GM04504 (cell line): ENCODE measurements around the gene PTPRN2.
"Not testable (repeated sequence)": the region's sequence is repeated elsewhere in the genome, so short reads cannot be mapped to it uniquely, and the experiment has no call there.

ENCODE experiments used
- DNase-seq: peaks from one replicate; pipeline ENCODE4 v3.0.0-alpha.2; 2012; ENCODE audit warnings: low read depth

Gene PTPRN2

DNA sequence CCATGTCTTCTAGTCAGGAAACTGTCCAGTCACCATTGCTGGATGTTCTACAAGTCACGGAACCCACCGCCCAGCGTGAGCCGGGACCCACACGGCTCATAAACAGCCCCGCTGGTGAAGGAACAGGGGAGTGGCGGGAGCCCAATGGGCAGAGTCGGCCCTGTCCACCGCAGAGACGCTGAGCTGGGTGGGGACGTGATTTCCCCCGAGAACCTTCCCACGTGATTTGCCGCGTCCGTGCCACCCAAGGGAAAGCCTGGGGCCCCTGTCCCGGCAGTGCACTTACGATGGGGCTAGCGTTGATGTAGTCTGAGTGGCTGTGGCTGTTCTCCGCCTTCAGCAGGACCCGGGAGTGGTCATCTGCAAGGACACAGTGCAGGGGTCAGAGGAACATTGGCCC, 983.9 kb downstream of the PTPRN2 start:
- no peak for DNase-seq

DNA sequence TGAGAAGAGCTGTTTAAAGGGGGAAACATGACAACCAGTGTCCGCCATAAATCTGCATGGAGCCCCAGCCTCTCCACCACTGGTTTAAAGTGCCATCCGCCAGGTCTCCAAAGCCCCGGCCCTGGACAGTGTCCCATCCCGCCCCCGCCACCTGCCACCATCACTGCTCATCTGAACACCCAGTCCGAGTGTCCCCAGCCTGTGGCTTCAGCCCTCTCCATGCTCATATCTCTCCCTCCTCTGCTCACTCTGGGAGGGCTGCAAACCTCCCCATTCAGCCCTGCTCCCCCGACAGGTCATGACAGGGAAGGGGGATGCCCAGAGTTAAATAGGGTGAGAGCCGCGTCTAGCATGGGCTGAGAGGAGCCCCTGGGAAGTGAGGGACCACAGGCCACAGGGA, 984.6 kb downstream of the PTPRN2 start:
- DNase-seq: no peak

DNA sequence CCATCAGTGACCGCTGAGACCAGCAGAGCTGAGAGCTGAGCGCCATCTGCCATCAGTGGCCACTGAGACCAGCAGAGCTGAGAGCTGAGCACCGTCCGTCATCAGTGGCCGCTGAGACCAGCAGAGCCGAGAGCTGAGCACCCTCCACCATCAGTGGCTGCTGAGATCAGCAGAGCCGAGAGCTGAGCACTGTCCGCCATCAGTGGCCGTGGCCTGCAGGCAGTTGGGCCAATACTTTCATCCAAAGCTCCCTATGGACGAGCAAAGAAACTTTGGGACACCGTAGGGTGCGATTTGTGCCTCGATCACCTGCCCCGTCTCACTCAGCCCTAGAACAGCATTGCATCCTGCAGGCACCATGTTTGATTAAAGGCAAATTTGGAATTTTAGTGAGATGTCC, 985.0 kb downstream of the PTPRN2 start:
- no peak for DNase-seq

DNA sequence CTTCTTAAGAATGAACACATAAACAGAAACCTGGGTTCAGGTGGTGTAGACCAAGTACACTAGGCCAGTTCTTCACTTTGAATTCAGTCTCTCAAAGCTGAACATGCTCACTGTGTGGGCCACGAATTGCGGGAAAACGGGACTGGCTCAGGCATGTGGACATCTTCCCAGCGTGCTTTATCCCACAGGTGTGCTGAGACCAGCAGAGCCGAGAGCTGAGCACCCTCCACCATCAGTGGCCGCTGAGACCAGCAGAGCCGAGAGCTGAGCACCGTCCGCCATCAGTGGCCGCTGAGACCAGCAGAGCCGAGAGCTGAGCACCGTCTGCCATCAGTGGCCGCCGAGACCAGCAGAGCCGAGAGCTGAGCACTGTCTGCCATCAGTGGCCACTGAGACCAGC, 985.5 kb downstream of the PTPRN2 start:
- DNase-seq: no peak

DNA sequence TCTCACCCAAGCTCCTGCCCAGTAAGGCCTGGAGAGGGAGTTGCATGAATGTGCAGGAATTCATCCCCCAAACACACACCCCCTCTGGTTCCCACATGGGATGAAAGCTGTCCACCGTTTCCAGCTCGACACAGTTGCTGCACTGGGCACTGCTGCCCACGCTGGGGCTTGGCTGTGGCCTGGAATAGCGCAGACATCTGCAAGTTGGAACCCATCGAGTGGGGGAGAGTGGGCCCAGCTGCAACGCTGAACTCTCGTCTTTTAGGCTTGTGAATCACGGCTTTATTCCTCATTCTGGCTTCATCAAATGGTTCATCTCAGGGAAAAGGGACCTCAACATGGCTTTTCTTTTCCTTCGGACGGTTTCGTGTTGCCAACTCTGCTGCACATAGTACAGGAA, 986.1 kb downstream of the PTPRN2 start:
- DNase-seq: no peak

DNA sequence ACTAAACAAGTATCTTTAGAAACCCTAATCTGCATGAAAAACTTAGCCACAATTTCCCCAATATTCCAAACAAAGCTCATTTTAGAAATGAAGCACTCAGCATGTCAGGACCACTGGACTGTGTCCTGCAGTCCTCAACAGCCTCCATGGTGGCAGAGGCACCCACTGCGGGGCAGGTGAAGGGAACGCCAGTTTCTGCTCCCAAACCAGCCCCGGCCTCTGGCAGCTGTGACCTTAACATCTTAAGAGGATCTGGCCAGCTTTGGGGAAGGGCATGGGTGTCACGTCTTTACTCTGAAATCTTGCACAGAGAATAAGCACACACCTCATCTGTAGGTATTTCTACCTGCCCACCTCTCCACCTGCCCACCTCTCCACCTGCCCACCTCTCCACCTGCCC, 988.1 kb downstream of the PTPRN2 start:
- no peak for DNase-seq

DNA sequence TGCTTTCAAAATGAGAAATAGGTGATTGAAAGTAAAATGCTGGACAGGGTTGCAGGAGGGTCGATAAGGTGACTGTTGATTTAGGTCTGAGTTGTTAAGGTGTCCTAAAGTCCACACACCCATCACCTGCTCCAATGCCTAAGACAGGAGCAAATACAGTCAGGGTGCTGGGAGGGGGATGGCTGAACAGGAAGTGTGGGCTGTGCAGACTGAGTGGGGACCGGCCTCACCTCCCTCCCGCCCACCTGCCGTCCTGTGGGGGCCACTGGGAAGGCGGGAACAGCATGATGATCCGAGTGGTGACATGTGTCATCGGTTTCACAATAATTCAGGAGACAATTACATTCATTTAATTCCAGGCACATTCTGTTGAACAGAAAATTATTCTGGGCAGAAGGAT, 990.1 kb downstream of the PTPRN2 start:
- no peak for DNase-seq

DNA sequence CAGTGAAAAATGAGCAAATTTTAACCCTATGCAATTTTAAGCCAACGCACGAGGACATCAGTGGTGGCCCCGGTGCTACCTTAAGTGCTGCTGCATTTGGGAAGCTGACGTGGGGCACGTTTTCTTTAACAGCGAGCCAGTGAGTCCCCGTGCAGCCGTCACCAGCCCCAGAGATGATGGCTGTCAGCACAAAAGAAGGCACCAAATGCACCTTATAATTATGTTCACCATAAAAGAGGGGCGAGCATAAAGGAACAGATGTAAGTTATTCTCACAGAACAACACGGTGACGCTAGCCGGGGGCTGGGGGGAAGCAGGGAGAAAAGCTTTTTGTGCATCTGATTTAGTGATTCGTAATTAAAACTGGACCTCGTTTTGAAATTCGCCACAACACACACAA, 990.7 kb downstream of the PTPRN2 start:
- DNase-seq: no peak

DNA sequence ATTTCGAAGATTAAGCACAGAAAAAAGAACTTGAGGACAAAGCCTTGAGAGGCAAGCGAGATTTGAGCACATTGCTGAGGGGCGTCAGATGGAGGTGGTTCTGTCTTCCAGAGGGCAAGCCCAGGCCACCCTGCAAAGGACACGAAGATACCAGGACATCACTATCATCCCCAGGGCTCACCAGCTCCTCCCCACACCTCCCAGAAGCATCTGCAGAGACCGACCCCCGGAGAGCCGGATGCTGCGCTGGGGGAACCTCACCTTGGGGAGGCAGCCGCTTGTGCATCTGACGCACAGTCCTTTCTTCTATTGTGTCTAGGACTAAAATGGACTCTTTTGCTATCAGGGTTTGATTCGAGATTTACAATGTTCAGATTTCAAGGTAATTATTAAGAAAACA, 991.2 kb downstream of the PTPRN2 start:
- DNase-seq: no peak

DNA sequence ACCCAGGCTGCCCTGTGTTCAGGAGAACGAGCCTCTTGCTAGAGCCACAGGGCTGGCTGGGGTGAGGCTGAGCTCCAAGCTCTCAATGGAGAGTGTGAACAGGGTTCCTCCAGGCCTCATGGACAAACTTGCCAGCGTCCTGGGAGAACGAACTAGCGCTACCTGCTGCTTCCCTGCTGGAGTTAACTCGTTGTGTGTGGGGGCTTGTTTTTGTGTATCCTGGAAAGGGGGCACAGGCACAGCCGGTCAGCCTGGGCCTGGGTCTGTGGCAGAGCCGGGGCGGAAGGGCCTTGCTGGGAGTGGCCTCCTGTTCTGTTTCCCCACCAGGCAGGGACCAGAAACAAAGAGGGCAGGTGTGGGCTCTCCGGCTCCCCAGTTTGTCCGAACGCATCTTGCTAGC, 991.6 kb downstream of the PTPRN2 start:
- no peak for DNase-seq

DNA sequence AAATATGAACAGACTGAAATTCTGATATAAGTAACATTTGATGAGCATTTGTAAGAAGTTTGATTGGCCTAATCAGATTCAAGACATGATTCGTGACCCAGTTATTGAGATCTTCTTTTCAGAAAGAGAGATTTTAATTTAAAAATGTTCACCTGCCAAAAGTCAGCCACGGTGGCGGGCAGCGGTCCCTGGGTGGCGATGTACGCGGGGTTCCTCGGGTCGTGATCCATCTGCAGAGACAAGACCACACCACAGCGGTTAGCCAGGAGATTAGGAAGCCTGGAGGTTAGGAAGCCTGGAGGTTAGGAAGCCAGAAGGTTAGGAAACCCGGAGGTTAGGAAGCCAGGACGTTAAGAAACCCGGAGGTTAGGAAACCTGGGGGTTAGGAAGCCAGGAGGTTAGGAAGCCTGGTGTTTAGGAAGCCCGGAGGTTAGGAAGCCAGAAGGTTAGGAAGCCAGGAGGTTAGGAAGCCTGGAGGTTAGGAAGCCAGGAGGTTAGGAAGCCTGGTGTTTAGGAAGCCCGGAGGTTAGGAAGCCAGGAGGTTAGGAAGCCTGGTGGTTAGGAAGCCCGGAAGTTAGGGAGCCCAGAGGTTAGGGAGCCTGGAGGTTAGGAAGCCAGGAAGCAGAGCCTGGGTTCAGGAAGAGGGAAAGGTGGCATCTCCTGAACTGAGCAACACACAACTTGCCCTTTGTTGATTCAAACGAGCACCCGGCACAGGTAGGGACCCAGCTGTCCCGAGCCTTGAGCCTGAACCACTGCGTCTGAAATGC, 992.4 kb downstream of the PTPRN2 start:
- DNase-seq: no peak

DNA sequence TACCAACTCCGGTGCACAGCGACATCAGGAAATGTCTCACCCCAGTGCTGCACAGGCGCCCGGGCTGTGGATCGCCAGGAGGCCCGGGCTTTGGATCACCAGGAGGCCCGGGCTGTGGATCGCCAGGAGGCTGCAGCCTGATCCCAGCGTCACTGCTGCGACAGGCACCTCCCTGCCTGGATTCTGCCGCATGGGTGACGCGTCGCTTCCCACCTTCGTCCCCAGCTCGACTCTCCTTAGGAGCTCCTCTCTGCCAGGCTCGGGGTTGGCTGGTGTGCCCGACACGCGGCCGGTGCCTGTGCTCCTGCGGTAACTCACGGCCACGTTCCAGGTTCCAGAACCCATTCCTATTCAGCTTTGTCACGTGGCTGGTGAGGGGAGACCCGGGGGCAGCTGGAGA, 993.3 kb downstream of the PTPRN2 start:
- DNase-seq: no peak

DNA sequence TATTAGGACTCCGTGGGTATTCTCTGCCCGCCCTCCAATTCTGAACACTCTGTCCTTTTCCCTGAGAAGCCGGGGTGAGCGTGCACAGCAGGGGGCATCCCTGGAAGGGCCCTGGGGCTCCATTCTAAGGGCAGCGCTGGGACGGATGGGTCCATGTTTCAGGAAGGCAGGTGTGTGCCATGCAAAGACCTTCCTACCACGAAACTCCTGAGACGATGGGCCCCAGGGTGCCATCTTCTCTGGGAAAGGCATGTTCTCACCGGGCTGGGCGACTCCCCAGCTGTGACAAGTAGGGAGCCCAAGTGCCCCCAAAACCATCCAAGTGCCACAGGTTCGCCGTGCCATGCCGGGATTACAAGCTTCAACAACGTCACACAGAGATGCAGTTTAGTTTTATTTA, 994.1 kb downstream of the PTPRN2 start:
- DNase-seq: no peak

DNA sequence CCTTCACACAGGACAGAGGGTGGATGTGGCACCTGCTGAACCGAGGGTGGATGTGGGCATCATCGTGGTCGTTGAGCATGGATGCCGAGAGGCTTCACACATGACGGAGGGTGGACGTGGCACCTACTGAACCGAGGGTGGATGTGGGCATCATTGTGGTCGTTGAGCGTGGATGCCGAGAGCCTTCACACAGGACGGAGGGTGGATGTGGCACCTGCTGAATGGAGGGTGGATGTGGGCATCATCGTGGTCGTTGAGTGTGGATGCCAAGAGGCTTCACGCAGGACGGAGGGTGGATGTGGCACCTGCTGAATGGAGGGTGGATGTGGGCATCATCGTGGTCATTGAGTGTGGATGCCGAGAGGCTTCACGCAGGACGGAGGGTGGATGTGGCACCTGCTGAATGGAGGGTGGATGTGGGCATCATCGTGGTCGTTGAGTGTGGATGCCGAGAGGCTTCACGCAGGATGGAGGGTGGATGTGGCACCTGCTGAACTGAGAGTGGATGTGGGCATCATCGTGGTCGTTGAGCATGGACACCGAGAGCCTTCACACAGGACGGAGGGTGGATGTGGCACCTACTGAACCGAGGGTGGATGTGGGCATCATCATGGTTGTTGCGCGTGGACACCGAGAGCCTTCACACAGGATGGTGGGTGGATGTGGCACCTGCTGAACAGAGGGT, 994.8 kb downstream of the PTPRN2 start:
- DNase-seq: not testable (repeated sequence)

DNA sequence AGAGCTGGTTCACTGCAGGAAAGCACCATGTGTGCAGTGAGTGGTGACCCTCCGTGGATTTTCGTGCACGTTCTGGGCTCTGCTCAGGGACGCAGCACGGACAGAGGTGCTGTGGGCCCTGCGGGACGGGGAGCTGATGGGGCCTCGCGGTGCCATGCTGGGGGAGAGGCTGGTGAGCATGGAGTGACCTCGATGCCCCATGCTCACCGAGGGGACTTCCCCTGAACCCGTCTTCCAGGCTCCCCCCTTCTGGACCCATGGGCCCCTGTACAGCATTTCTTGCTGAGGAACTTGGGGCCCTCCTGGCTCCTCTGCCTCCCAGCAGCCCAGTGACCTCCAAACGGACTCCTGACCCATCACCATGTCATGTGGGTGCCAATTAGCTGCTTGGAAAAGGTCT, 997.1 kb downstream of the PTPRN2 start:
- DNase-seq: no peak

DNA sequence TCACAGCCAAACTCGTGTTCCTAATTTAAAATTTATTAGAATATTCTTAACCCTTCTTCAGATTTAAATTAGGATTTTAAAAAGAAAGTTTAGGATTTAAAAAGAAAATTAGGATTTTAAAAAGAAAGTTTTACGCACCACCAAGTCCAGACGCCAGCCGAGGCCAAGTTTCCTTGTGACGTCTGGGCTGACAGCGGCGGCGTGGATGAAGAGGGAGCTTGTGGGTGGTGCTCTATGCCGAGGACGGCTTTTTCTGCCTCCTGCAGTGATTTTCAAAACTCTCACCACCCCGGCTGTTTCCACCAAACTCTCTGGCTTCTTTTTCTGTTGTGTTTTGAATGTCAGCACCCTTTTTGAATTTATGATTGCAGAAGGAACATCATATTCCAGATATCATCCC, 997.9 kb downstream of the PTPRN2 start:
- DNase-seq: no peak

DNA sequence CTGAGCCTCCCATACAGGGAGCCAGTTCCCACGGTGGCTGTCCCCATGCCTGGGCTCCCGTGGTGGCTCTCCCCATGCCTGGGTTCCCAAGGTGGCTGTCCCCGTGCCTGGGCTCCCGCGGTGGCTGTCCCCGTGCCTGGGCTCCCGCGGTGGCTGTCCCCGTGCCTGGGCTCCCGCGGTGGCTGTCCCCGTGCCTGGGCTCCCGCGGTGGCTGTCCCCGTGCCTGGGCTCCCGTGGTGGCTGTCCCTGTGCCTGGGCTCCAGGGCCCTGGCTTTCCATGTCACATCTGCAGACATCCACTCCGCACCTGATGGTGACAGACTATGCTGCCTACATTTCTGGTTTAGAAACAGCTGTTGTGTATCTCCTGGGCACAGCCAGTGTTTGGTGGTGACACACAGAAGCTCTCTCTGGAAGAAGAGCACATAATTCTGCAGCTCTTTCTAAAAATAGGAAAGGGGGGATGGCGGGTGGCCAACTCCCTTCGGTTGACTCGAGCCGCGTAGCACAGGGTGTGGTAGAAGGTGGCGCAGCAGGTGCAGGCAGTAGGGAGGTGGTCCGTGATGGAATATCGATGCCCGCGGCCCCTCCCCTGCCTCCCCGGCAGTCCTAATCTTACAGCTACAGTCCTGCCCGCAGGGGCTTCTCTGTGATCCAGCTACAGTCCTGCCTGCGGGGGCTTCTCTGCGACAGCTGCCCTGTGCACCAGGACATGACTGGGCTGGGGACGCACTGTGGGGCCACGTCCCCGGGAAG, 999.6 kb downstream of the PTPRN2 start:
- no peak for DNase-seq

DNA sequence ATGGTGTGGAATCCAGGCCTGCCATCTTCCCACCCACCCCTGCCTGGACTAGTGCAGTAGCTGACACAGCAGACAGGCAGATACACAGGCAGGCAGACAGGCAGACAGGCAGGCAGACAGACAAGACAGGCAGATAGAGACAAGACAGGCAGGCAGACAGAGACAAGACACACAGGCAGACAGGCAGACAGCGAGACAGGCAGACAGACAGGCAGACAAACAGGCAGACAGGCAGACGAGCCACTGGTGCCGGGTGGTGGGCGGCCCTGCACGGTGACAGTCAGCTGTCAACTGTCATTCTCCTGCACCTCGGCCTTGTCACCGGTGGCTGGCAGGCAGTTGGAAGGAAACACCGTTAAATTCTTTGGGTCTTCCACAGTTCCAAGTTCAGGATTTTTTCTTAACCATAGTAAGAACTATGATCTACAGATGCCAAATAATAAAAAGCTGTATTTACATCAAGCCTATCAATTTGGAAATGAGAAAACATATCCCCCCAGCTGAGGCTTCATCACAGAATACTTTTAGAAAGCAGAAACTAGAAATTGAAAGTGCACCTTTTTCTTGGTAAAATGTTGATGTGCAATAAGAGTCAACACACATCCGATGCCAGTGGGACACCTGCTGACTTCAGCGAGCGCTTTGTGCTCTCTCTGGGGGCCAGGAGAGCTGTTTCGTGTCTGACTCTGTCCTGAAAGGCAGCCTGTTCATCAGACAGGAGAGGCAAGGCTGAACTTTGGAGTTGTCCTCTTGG, 1000.4 kb downstream of the PTPRN2 start:
- DNase-seq: no peak

DNA sequence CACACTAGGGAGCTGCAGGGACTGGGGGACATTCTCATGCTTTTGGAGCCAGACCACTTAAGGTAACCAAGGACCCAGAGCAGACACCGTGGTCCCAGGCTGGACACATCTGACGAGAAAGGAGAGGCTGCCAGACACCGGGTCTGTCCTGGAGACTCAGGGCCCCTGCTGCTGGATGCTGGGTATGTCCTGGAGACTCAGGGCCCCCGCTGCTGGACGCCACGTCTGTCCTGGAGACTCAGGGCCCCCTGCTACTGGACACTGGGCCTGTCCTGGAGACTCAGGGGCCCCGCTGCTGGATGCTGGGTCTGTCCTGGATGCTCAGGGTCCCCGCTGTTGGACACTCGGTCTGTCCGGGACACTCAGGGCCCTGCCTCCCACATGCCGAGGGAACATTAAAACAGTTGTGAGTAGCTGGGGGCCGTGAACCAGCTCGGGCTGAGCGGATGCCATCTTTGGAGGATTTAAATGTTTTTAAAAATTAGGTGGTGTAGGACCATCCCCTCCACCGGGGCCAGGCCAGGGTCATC, 1001.1 kb downstream of the PTPRN2 start:
- DNase-seq: no peak

DNA sequence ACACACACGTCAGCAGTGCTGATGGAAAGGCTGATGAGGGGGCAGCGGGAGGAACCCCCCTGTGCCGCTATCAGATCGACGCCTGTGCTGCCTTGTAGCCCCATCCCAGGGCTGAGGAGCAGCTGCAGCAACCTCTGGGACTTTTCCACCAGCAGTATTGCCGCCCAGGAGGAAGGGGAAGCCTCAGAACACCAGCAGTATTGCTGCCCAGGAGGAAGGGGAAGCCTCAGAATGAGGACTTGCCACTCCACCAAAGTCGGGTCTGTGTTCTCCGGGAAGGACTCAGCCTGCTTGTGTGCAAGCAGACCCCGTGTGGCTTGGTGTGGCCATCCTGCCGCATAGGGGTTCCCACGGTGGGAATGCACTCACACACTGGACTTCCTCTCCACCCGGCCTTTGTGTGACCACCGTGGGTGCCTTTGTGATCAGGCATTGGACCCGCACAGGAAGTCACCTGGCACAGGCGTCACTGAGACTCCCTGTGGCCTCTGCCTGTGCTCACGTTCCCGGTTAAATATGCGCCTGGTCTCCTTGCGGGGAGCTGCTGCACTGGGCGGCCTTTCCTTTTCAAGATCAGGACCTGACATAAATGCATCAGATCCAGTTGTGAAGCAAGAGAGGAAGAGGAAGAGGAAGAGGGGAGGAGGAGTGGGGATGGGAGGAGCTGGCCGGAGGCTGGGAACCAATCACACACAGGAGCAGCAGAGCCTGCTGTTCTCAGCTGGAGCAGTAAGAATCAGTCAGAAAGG, 1002.3 kb downstream of the PTPRN2 start:
- no peak for DNase-seq

DNA sequence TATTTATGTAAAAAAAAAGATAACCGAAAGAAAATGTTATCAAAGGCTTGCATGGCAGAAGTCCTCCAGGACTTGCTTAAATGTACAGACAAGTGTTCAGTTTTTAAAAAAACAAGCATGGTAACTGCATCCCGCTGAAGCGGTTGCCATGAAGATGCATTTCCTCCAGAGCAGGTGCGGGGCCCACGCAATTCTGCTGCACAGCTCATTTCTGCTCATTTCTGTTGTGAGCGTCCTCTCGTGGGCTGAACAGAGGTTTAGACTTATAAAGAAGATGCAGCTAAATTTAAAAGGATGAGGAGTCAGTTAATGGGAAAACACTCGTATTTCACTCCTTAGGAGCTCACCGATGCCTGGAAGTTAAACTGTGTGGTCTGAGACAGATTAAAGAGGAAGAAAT, 1003.2 kb downstream of the PTPRN2 start:
- DNase-seq: no peak
